SU-DHL-6 (cell line): ENCODE measurements around the gene ART5.

ENCODE experiments used
- CTCF ChIP-seq: fragments of 200-600 bp; sonication (generic); IDR thresholded peaks from one replicate; pipeline ENCODE4 v1.5.1; 2017; ENCODE audit warnings: antibody characterized with exemption, mild to moderate bottlenecking, low read length, moderate library complexity; ENCODE audit not compliant: insufficient read depth, poor library complexity, severe bottlenecking
- EZH2phosphoT487 ChIP-seq: fragments of 200-600 bp; sonication (generic), shearing (Covaris generic); conservative IDR thresholded peaks from 2 replicates; pipeline ENCODE4 v1.6.1; 2018; ENCODE audit warnings: mild to moderate bottlenecking, antibody characterized with exemption, low read length, moderate library complexity, mixed read lengths

- TF ChIP-seq EZH2phosphoT487: no peak
- TF ChIP-seq CTCF: no peak
These were observed 43.0 kb upstream of the ART5 start for GRCh38 chr11:3684819-3685172.
